Putamen (tissue), 1 donor: ENCODE results near the gene CD209.

Experiments
- DNase-seq: peaks from one replicate; pipeline ENCODE4 v3.0.0-alpha.2; 2016; ENCODE audit warnings: low spot score

Gene CD209

DNA sequence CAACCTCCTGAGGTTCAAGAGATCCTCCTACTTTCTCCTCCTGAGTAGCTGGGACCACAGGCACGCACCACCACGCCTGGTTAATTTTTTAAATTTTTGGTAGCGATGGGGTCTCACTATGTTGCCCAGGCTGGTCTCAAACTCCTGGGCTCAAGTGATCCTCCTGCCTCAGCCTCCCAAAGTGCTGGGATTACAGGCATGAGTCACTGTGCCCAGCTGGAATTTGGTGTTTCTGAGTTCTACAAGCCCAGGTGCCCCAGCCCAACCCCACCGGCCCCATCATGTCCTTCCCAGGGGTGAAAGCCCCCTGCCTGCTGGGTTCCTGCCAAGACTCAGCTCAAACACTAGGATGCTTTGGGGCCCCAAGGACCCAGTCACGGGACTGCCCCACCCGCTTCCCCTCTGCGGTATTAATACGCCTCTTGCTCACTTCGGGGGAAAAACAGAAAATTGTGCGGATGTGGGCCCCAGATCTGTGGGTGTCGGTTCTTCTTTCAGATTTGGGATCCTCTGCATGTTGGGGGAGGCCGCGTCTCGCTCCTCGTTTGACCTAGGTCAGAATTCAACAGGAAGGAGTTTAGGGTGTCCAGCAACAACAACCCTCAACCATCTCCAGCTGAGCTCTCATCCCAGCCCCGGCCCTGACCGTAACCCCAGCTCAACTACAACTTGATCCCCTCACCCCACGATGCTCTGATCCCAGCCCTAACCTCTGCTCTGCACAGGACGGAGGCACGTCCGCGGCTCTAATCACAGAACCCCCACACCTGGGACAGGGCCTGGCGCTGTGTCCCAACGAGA is 41.7 kb downstream of the CD209 start:
- DNase-seq, result no peak

DNA sequence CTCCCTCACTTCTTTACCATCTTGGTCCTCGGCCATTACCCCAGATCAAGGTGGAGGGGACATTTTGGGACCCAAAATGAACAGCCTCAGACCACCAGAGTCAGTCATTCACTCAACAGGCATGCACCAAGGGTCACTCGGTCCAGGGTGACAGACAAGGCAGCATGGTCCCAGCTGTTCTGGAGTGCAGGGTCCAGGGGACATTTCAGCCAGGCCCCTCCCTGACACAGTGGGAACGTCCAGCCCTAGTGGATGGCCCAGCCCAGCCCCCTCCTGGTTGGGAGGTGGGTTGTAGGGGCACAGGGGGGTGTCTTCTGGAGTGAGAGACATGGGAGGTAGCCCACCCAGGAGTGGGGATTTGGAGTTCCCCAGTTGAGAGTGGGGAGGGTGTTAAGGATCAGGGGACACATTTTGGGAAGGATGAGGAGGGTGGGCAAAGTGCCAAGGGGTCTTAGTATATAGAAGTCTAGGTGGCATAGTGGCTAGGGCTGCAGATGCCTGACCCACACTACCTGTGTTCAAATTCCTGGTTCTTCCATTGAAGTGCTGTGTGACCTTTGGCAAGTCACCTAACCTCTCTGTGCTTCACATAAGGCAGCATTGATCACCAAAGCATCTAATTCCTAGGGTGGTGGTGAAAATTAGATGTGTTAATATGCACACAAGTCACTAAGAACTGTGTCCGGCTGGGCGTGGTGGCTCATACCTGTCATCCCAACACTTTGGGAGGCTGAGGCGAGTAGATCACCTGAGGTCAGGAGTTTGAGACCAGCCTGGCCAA is 42.9 kb downstream of the CD209 start:
- no peak for DNase-seq

DNA sequence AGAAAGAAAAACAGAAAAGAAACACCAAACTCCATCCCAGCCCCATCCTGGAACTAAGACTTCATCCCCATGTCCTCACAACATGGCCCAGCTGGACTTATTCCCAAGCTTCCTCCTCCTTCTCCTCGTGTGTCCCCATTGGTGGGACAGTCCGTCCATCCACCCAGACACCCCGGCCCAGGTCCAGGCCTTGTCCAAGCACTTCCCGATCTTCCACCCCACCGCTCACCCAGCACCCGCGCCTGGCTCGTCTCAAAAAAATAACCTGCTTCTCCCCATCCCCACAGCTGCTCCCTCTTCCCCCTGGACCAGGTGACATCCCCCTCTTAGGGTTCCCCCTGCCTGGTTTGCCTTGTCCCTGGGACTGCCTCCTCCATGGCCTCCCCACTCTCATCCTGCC is 44.0 kb downstream of the CD209 start:
- DNase-seq, result no peak

DNA sequence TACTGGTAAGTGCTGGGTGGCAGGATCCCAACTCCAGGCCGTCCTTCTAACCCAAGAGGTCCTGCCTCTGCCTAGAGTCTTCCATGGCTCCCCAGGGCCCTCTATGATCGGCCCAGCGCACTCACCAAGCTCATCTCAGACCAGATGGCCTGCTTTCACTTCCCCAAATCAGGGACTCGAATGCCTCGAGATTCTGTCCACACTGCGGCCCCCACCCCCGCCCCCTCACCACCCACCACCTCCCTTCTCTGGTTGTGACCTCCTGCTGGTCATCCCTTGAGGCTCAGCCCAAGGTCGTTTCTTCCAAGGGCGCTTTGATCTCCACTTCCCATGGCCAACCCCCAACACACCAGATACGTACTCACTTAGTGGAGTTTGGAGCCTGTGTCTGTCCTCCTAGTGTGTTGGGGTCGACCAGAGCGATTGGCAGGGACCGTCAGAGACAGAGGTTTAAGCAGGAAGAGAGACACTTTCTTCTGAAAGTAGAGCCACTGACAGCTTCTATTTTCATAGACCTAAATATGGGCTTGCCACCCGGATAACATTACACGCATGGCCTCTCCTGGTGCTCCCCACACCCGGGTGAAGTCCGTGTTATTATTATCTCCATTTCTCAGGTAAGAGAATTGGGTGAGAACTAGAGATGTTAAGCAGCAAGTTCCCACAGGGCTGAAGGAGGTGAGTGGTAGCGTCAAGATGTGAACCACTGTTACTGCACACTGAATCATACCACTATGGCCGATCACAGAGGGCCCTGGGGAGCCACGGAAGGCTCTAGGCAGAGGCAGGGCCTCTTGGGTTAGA is 45.5 kb downstream of the CD209 start, which contains the start of gene FCER2:
Gene FCER2 (minus strand): TSS at position 478 of the 804 bp plus-strand sequence. CDS start 2,371 bp downstream, outside the sequence.
- no peak for DNase-seq

DNA sequence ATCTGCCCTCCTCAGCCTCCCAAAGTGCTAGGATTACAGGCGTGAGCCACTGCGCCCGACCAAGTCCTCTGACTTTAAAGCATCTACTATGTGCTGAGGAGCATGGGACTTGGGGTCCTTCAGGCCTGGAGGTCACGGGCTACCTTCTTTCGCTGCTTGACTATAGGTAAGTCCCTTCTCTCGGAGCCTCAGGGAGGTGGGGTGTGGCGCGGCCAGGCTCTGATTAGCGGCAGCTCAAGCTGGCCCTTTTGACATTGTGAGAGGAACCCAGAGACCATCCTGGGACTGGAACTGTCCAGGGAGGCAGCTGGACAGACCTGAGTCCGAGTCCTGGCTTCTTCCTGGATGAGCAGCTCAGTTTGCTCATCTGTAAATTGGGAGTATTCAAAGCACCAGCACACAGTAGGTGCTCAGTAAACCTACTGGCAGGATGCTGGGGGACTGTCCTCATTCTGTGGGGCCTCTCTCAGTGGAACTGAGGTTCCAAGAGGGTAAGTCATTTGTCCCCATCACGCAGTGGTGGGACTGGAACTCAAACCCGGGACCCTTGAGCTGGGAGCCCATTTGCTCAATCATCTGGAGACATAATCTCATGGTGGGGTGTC is 46.2 kb downstream of the CD209 start:
- no peak for DNase-seq

DNA sequence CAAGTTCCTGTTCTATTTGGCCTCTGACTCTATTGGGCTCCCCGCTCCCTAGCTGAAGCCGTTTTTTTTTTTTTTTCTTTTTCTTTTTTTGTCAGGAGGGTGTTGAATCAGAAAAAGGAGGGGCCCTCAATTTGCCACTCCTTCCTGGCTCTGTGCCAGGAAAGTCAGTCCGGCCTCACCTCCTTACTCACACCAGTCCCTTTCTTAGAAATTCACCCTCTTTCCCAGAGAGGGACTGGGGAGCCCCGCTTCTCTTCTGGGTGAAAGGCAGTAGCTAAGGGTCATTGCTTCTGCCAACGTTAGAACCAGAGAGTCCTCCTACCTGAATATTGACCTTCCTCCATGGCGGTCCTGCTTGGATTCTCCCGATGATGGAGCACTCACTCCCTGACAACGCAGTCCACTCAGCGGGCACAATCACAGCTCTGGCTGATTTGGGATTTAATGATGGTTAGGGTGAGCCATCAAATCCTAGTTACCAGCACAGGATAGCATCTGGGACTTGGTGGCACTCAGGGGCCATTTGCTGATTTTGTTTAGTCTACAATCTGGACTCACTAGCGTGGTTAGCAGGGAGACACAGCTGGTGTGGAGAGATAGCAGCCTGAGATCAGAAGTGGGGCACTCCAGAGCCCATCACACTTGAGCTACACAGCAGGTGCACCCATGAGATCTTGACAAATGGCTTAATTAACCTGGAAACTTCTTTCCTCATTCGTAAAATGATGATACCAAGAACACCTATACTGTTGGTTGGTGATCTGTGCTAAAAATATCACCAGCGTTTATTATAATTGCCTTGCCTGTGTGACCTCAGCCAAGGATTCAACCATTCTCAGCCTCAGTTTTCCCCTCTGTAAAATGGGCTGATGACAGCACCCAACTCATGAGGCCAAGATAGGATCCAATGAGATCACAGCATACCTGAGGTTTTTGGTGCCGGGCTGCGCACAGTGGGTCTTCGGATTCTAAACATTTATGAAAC is 47.6 kb downstream of the CD209 start:
- no peak for DNase-seq

DNA sequence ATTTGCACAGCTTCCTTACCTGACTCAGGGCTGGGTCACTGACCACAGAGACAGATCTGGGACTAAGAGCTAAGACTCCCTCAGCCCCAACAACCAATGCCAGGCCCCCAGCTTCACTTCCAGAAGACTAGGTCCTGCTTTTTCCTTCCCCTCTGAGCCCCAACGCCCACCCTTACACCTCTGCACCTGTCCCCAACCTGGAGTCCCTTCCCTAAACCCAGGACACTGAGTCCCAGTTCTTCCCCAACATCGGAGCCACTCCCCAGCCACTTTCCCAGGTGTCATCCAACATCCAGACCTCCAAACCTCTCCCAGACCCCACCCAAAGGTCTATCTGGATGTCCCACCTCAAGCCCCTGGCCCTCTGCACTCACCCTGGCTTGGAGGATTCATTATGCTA is 48.3 kb downstream of the CD209 start:
- DNase-seq, result no peak

DNA sequence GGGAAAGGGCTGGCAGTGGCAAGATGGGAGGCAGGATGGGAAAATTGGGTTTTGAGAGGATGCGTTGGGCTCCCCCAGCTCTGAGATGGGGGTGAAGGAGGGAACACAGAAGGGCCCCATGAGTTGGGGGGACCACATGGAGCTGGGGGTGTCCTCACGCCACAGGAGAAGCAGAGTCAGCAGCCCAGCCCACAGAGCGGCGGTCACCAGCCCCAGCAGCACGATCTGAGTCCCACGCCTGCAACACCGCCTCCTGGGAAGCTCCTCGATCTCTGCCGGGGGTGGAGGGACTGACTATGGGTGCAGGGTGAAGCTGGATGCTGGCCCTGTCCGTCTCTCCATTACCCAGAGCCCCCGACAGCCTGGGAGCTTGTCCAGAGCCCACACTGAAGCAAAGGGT is 48.8 kb downstream of the CD209 start:
- no peak for DNase-seq

DNA sequence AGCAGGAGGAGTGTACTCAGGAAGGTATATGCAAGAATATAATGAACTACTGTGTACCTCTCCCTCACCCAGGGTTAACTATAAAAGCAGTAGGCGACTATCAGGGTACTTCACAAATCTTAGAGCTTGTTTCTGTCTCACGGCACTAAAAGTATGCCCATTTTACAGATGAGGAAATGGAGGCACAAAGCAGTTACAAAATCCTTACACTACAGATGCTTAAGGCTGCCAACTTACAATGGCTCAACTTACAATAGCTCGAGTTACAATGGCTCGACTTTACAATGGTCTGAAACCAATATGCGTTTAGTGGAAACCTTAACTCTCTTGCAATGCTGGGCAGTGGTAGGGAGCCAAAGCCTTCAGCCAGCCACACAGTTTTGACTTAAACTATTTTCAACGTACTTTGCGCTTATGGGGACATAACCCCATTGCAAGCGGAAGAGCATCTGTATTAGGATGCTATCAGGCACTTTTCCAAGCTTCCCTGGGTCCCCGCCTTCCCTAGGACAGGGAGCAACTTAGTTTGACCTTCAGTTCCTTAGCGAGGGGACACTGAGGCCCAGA is 49.5 kb downstream of the CD209 start:
- no peak for DNase-seq

DNA sequence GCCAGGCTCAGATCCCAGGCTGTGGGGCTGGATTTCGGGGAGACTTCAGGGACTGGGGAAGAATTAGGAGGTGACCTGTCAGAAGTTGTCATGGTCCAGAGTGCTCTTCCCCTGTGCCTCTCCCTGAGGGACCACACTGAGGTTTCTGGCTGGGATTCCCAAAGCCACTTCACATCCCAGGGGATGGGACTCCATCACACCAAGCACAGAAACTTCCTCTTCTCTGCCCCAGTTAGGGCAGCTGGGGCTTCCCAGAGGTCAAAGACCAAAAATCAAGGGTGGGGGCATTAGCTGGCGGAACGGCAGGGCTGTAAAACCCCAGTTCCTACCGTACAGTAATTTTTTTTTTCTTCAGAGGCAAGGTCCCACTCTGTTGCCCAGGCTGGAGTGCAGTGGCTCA is 52.8 kb downstream of the CD209 start:
- no peak for DNase-seq

DNA sequence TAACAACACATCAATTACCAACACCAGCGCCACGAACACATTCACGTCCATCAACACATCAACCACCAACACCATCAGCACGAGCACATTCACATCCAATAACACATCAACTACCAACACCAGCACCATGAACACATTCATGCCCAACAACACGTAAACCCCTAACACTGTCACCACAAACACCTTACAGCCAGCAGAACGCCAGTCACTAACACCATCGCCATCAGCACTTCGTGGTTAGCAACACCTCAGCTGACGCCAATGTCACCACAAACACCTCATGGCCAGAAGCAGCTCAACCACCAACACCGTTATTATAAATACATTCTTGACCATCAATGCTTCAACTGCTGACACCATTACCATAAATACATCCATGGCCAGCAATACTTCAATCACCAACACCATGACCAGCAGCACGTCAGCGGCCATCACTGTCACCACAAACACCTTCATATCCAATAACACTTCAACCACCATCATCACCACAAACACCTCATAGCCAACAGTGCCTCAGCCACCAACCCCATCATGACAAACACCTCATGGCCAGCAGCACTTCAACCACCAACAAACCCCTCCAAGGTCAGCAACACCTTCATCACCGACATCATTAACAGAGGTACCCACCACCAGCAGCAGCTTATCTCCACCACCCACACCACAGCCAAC is 54.8 kb downstream of the CD209 start:
- DNase-seq, result no peak

DNA sequence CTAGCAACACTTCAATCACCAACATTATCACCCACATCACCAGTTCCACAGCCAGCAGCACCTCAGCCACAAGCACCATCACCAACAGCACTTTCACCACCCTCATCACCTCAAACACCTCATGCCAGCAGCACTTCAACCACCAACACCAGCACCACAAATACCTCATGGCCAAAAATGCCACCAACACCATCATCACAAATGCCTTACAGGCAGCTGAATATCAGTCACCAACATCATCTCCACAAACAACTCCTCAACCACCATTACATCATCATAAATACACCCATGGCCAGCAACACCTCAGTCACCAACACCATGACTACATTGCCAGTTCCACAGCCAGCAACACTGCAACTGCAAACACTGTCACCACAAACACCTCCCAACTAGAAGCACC is 55.8 kb downstream of the CD209 start:
- DNase-seq, result no peak

DNA sequence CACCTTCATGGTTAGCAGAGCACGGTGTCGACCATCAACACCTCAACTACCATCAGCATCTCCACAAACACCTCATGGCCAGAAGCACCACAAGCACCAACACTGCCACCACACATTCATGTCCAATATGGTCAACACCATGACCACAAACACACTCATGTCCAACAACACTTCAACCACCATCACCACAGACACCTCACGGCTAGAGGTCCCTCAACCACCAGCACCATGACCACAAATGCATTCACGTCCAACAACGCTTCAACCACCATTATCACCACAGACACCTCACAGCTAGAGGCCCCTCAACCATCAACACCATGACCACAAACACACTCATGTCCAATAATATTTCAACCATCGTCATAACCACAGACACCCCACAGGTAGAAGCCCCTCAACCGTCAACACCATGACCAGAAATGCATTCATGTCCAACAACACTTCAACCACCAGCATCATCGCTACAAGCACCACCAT is 56.5 kb downstream of the CD209 start:
- DNase-seq, result no peak
